ENCODE data around the gene TMCO4.
"Not testable (repeated sequence)": the region's sequence is repeated elsewhere in the genome, so short reads cannot be mapped to it uniquely, and the experiment has no call there.

The TMCO4 gene

DNA sequence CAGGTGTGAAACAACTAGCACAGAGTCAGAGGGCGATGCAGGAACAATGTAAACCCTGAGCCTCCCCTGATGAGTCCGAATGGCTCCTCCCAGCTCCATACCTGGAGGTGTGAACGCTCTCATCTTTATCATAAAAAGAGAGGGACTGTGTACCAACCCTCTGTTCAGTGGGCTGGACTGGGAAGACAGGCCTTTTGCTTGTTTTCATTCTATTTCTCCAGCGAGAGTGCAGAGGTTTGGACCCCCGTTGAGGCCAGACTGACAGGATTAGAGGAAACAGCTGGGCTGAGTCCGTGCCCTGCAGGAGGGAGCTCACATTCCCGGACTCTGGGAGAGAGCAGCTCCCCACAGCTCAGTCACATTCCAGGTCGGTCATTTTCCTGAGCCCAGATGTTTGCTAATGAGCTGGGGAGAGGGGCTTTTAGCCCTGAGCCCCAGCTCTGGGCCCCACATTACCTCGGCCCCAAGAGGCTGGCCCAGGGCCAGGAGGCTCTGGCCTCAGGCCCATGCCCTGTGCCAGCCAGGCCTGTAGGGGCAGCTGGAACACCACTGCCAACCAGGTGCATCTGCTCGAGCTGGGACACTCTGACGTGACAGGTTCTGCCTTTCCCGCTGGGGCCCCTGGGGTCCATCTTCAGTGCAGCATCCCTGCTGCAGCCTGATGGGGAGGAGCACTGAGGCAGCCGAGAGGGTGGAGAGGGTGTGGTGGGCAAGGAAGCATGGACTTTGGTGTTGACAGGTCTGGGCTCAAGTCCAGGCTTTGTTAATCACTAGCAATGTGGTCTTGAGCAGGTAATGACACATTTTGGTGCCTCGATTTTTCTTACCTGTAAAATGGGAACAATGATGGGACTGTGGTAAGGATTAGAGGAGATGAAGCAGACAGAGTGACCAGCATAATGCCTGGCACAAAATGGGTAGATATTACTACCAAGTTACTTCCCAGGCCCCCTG, 159.1 kb downstream of the TMCO4 start:
- DNase-seq, result no peak

DNA sequence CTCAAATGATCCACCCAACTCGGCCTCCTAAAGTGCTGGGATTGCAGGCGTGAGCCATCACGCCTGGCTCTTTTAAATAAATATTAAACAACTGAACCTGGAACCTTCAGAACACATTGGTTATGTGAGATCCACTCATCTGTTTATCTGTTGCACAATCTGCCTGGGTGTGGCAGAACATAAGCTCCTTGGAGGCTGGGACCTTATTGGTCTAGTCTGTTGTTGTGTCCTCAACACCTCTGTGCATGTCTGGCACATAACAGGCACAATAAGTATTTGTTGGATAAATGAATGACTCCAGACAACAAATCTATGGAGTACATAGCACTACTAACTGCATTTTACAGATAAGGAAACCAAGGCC, 159.7 kb downstream of the TMCO4 start:
- no peak for DNase-seq

DNA sequence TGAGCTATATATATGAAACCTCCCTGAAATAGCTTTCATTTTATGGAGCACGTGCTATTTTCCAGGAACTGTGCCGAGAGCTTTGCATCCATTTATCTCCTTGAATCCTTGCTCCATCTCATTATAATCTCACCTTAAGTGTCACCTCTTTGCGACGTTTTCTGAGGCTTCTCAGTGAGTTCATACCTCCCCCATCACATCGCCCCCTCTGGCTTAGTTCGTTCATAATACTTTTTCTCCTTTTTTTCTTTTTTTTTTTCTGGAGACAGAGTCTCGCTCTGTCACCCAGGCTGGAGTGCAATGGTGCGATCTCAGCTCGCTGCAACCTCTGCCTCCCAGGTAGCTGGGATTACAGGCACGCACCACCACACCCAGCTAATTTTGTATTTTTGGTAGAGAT, 160.5 kb downstream of the TMCO4 start:
- not testable (repeated sequence) for DNase-seq

DNA sequence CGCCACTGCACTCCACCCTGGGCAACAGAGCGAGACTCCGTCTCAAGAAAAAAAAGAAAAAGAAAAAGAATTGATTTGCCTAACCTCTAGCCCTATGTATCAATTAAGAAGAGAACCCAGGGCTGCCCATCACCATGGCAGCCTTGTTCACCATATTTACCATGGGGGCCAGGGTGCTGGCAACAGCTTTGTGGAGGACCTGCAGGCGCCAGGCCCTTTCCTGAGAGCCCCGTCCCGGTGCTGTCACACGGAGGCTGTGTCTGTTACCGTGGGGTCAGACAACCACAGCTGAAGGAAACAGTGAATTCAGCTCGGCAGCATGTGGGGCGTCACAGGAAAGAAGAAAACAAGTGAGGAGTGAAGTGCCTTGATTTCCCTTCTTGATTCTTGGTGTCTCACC, 162.1 kb downstream of the TMCO4 start:
- DNase-seq, result no peak

DNA sequence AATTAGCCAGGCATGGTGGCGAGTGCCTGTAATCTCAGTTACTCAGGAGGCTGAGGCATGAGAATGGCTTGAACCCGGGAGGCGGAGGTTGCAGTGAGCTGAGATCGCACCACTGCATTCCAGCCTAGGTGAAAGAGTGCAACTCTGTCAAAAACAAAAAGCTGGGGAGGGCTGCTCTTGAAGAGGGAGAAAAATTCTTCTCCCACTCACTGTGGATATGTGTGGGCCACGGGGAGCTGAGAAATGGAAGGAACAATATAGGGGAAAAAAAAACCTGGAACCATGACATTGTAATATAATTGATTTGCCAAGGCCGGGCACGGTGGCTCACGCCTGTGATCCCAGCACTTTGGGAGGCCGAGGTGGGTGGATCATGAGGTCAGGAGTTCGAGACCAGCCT, 163.0 kb downstream of the TMCO4 start:
- DNase-seq, result not testable (repeated sequence)

DNA sequence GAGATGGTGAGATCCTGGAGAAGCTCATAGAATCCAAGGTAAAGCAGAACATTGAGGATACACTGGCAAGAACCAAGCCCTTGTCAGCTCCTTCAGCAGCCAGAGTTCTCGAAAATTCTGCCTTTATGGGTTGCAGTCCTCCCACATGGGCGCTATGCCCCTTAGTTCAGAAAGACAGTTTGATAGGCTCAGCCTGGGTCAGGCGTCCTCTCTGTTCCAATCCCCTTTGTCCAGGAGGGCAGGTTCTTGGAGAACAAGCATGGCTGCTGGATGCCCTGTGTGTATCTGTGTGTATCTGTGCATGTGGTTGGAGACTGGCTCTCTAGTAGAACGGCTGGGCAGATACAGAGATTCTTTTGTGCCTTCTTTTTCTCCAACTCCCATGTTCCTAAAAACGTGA, 163.7 kb downstream of the TMCO4 start:
- DNase-seq, result no peak

DNA sequence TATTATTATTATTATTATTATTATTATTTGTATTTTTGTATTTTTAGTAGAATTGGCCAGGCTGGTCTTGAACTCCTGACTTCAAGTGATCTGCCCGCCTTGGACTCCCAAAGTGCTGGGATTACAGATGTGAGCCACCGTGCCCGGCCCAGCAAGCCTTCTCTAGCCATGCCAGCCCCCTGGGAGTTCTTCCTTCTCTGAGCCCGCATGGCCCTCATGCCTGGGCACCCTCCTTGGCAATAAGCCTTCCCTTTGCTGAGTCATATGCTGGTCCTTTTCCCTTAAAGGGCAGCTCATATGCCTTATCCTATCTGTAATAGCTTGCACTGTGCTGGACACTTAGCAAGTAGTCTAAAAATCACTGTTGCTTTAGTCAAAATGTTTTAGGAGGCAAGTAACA, 164.1 kb downstream of the TMCO4 start:
- no peak for DNase-seq

DNA sequence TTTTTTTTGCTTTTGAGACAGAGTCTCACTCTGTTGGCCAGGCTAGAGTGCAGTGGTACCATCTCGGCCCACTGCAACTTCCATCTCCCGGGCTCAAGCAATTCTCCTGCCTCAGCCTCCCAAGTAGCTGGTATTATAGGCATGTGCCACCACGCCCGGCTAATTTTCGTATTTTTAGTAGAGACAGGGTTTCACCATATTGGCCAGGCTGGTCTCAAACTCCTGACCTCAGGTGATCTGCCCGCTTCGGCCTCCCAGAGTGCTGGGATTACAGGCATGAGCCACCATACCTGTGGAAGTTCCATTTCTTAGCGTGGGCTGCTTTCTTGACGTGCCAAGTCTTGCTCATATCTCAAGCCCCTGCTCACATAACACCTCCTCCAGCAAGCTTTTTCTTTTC, 164.7 kb downstream of the TMCO4 start:
- DNase-seq, result not testable (repeated sequence)

DNA sequence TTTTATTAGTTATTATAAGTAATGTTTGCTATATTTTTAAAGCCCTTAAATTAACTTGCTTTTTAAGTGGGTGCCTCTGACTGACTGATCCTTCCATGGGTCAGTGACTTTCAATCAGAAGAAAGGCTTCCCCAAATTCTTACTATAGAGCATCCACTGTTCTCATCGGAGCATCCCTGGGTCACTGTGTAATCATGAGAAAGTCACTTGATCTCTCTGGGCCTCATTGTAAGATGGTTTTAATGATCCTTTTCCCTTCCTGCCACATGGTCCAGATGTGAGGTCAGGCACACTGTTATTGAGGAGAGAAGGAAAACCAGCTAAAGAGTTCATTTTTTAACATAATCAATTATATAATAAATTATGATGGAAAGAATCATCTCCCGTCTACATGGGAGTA, 166.6 kb downstream of the TMCO4 start:
- DNase-seq, result no peak

All from nucleus accumbens (tissue), 56 donors.